DMS53 treated with DMSO at 0.1 percent for 48 hours (cell line): ENCODE measurements around the gene HGS.

Experiments used
- DNase-seq: peaks from one replicate; lab custom pipeline; 2025; ENCODE audit not compliant: unreplicated experiment; lab: John Stamatoyannopoulos, UW

Gene HGS

GRCh38 chr17:81685108-81685507 lies 1.3 kb downstream of the HGS start:
- DNase-seq: no peak

- no peak for DNase-seq
These were observed 2.8 kb downstream of the HGS start for GRCh38 chr17:81686614-81687013.

- no peak for DNase-seq
These were observed 4.1 kb downstream of the HGS start for GRCh38 chr17:81687770-81688541.

- DNase-seq: no peak
These were observed 4.8 kb downstream of the HGS start for GRCh38 chr17:81688616-81689015.

- no peak for DNase-seq
These were observed 6.3 kb downstream of the HGS start for GRCh38 chr17:81690066-81690465.

GRCh38 chr17:81690549-81690948 lies 6.7 kb downstream of the HGS start:
- DNase-seq: no peak

GRCh38 chr17:81691196-81691595 lies 7.4 kb downstream of the HGS start:
- DNase-seq: no peak

- no peak for DNase-seq
These were observed 7.8 kb downstream of the HGS start for GRCh38 chr17:81691608-81692007.

- DNase-seq: no peak
These were observed 9.8 kb downstream of the HGS start for GRCh38 chr17:81693509-81694210.

- no peak for DNase-seq
These were observed 11.0 kb downstream of the HGS start for GRCh38 chr17:81694810-81695209.

- no peak for DNase-seq
These were observed 11.4 kb downstream of the HGS start for GRCh38 chr17:81695211-81695610.

GRCh38 chr17:81695801-81696200 lies 12.0 kb downstream of the HGS start:
- DNase-seq: no peak

GRCh38 chr17:81696218-81696941 lies 12.6 kb downstream of the HGS start:
- DNase-seq: no peak

GRCh38 chr17:81697261-81698044 lies 13.6 kb downstream of the HGS start:
- DNase-seq: no peak

GRCh38 chr17:81700353-81701287 lies 16.8 kb downstream of the HGS start:
- no peak for DNase-seq

- DNase-seq: no peak
These were observed 17.7 kb downstream of the HGS start for GRCh38 chr17:81701288-81702071.

- peak; percentile 89 for DNase-seq
These were observed 19.3 kb downstream of the HGS start, which contains the start of gene MRPL12 for GRCh38 chr17:81702934-81703746. TSS of gene MRPL12 (plus strand) at chr17:81703367. CDS start at chr17:81703502, 135 bp downstream.
